Hippocampal formation (tissue), 2 donors: ENCODE measurements around the gene FBXL7.

Experiments used
- DNase-seq, 2 donors: peaks; one replicate each; lab custom pipeline; 2025; lab: John Stamatoyannopoulos, UW

The FBXL7 gene

GRCh38 chr5:15938961-15939360, 439.0 kb downstream of the FBXL7 start:
- DNase-seq = no peak

GRCh38 chr5:15940905-15941304, 440.9 kb downstream of the FBXL7 start:
- no peak for DNase-seq

GRCh38 chr5:15943487-15943886, 443.5 kb downstream of the FBXL7 start:
- no peak for DNase-seq

GRCh38 chr5:15946026-15946425, 446.0 kb downstream of the FBXL7 start:
- DNase-seq = no peak

GRCh38 chr5:15948190-15948589, 448.2 kb downstream of the FBXL7 start:
- no peak for DNase-seq

- DNase-seq = no peak
These were observed 451.1 kb downstream of the FBXL7 start for GRCh38 chr5:15951126-15951525.

GRCh38 chr5:15951550-15951949, 451.6 kb downstream of the FBXL7 start:
- DNase-seq = no peak

- DNase-seq = no peak
These were observed 456.6 kb downstream of the FBXL7 start for GRCh38 chr5:15956622-15957021.

GRCh38 chr5:15957124-15957523, 457.1 kb downstream of the FBXL7 start:
- no peak for DNase-seq

- no peak for DNase-seq
These were observed 459.6 kb downstream of the FBXL7 start for GRCh38 chr5:15959370-15960164.

GRCh38 chr5:15966066-15966640, 466.2 kb downstream of the FBXL7 start:
- no peak for DNase-seq

- no peak for DNase-seq
These were observed 466.7 kb downstream of the FBXL7 start for GRCh38 chr5:15966651-15967050.

- no peak for DNase-seq
These were observed 469.0 kb downstream of the FBXL7 start for GRCh38 chr5:15968993-15969392.

- DNase-seq = no peak
These were observed 477.9 kb downstream of the FBXL7 start for GRCh38 chr5:15977851-15978250.

- no peak for DNase-seq
These were observed 480.9 kb downstream of the FBXL7 start for GRCh38 chr5:15980835-15981234.

- no peak for DNase-seq
These were observed 483.4 kb downstream of the FBXL7 start for GRCh38 chr5:15983392-15983791.
